Bronchial epithelial cell (primary cell): ENCODE measurements around the gene EYA2. TPM values are rescaled to one million over a fixed set of nuclear protein-coding genes. Genes with fewer than 3 reads are reported as not detected.

Experiments
- DNase-seq: peaks from one replicate; pipeline ENCODE4 v3.0.0-alpha.2; 2010; ENCODE audit warnings: low read depth
- FAIRE-seq: peaks from 2 replicates; lab custom pipeline; 2011; peaks lifted over from hg19 to GRCh38; lab: Jason Lieb, UNC
- H3K27me3 ChIP-seq: 2 replicates; pipeline ENCODE4 v1.5.1; 2011; ENCODE audit warnings: low read length; ENCODE audit not compliant: control insufficient read depth, insufficient read depth
- H3K36me3 ChIP-seq: 2 replicates; pipeline ENCODE4 v1.5.1; 2011; ENCODE audit warnings: low read length; ENCODE audit not compliant: control insufficient read depth, insufficient read depth
- H3K4me3 ChIP-seq: 2 replicates; pipeline ENCODE4 v1.5.1; 2011; ENCODE audit warnings: mild to moderate bottlenecking, low read depth, low read length, control low read depth
- total RNA-seq: library from RNA; depleted of rRNA; stranded (reverse); fragments of >200 nt; gene quantifications from 2 replicates; pipeline ENCODE4 v1.2.1, GENCODE V29; 2014
- TF ChIP-seq, protein P1 (sequence below): IDR thresholded peaks from 2 replicates; pipeline ENCODE4 v1.5.1; 2011; ENCODE audit warnings: mild to moderate bottlenecking, moderate library complexity, low read length, control low read depth, inconsistent platforms; ENCODE audit not compliant: insufficient read depth, severe bottlenecking

EYA2 gene
- total RNA-seq, 1 donor from 2014 or later = 8.4 TPM

DNA sequence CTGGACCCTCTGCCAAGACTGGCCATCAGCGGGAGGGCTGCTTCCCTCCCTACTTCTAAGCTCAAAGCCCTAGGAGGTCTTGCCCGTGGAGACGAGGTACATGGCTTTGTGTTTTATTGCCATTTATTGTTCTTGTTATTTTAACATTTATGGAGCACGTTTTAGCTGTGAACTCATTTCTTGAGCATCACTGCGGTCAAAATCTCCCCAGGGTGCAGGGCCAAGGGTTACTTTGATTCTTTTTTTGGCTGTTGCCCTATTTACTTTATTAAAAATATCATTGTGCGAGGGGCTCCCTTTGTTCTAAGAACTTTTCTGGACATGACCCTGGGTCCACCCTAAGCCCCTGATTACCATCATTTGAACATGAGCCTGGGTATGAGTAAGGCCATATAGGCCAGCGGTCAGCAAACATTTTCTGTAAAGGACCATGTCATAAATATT lies 51.6 kb downstream of the EYA2 start:
- TF ChIP-seq, protein P1, sequence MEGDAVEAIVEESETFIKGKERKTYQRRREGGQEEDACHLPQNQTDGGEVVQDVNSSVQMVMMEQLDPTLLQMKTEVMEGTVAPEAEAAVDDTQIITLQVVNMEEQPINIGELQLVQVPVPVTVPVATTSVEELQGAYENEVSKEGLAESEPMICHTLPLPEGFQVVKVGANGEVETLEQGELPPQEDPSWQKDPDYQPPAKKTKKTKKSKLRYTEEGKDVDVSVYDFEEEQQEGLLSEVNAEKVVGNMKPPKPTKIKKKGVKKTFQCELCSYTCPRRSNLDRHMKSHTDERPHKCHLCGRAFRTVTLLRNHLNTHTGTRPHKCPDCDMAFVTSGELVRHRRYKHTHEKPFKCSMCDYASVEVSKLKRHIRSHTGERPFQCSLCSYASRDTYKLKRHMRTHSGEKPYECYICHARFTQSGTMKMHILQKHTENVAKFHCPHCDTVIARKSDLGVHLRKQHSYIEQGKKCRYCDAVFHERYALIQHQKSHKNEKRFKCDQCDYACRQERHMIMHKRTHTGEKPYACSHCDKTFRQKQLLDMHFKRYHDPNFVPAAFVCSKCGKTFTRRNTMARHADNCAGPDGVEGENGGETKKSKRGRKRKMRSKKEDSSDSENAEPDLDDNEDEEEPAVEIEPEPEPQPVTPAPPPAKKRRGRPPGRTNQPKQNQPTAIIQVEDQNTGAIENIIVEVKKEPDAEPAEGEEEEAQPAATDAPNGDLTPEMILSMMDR = no peak
- Histone ChIP-seq H3K4me3 (no peak overlapping the region), H3K27me3 (no peaks in the 10 kb centered on the region), H3K36me3 (no peaks in the 10 kb centered on the region)
- FAIRE-seq (no peak), DNase-seq (no peak)

DNA sequence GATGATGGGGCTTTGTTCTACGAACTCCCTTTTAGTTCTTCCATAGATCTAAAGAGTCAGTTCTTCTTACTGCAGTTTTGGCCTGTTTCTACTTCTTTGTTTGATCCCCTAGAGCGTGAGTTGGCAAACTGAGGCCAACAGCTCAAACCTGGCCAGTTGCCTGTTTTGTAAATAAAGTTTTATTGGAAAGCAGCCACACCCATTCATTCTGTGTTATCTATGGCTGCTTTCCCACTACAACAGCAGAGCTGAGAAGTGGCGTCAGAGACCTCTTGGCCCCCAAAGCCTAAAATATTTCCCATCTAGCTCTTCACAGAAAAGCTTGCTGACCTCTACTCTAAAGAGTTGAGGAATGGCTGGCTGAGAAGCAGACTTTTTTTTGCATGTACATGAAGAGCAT lies 52.2 kb downstream of the EYA2 start:
- TF ChIP-seq, protein P1 = no peak
- no peaks in the 10 kb centered on the region for H3K36me3 ChIP-seq
- DNase-seq (no peak), FAIRE-seq (no peak)
- H3K27me3 ChIP-seq = no peaks in the 10 kb centered on the region
- H3K4me3 ChIP-seq = no peak overlapping the region

- TF ChIP-seq, protein P1 = no peak
- no peaks in the 10 kb centered on the region for H3K27me3 ChIP-seq
- FAIRE-seq (no peak), DNase-seq (no peak)
- H3K36me3 ChIP-seq = no peaks in the 10 kb centered on the region
- no peak overlapping the region for H3K4me3 ChIP-seq
These were observed 53.4 kb downstream of the EYA2 start for GRCh38 chr20:46948081-46948480.

GRCh38 chr20:46951405-46951804 lies 56.8 kb downstream of the EYA2 start:
- Histone ChIP-seq H3K27me3 (no peaks in the 10 kb centered on the region), H3K4me3 (no peak overlapping the region), H3K36me3 (peaks cover under 1% of the 10 kb centered on the region)
- DNase-seq = peak; percentile 74
- TF ChIP-seq, protein P1 = no peak
- no peak for FAIRE-seq

DNA sequence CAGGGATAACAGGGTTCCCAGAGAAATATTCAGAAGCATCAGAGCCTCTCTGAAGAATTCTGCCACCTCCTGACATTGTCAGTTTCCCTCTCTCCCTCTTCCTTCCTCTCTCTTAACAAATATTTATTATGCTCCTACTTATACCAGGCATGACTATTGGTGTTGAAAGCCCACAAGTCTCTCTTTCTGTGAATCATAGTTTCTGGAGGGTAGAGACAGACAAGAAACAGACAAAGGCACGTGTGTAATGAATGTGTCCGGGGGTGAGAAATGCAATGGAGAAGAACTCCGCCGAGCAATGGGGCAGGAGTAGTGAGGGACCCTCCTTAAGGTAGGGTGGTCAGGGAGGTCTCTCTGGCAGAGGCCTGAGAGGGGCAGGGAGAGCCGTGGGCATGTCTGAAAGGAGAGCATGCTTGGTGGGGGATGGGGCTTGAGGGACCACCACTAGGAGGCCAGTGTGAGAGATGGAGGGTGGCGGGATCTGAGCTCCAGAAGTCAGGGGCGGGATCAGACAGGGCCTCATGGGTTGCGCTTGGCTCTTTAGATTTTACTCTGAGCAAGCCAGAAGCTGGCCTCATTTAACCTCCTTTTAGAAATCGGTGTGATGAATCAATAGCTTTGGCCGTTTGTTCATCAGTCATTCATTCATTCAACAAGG lies 57.3 kb downstream of the EYA2 start:
- Histone ChIP-seq H3K36me3 (peaks cover 2% of the 10 kb centered on the region), H3K27me3 (no peaks in the 10 kb centered on the region), H3K4me3 (no peak overlapping the region)
- TF ChIP-seq, protein P1 = no peak
- DNase-seq = peak; percentile 83
- no peak for FAIRE-seq

GRCh38 chr20:46953596-46953995 lies 59.0 kb downstream of the EYA2 start:
- TF ChIP-seq, protein P1 = no peak
- FAIRE-seq (no peak), DNase-seq (no peak)
- Histone ChIP-seq H3K27me3 (no peaks in the 10 kb centered on the region), H3K36me3 (peaks cover 5% of the 10 kb centered on the region), H3K4me3 (no peak overlapping the region)
